Activated CD4-positive, alpha-beta memory T cell treated with anti-CD3 and anti-CD28 coated beads for 36 hours (primary cell): Measurements from ENCODE around the gene SBNO2. TPM values are rescaled to one million over a fixed set of nuclear protein-coding genes. Genes with fewer than 3 reads are reported as not detected.

Experiments used
- CTCF ChIA-PET: fragments of 350-600 bp; sonication (Branson Sonifier 250); formaldehyde crosslinking; loops from one replicate; lab custom pipeline; 2021; ENCODE audit warnings: antibody characterized with exemption, inconsistent platforms; lab: Charles Lee
- POLR2A ChIA-PET: fragments of 350-600 bp; sonication (Branson Sonifier 250); formaldehyde crosslinking; loops from one replicate; lab custom pipeline; 2021; ENCODE audit warnings: antibody characterized with exemption; lab: Charles Lee
- DNase-seq: peaks from one replicate; pipeline ENCODE4 v3.0.0-alpha.2; 2020
- H3K27ac Mint-ChIP-seq: one replicate; pipeline ENCODE4 v1.8.0; 2021; ENCODE audit warnings: mixed read lengths
- H3K27me3 Mint-ChIP-seq: one replicate; pipeline ENCODE4 v1.8.0; 2021; ENCODE audit warnings: mixed read lengths
- H3K36me3 Mint-ChIP-seq: one replicate; pipeline ENCODE4 v1.8.0; 2021; ENCODE audit warnings: mixed read lengths
- H3K4me1 Mint-ChIP-seq: one replicate; pipeline ENCODE4 v1.8.0; 2021; ENCODE audit warnings: low read depth, mixed read lengths
- H3K4me3 Mint-ChIP-seq: one replicate; pipeline ENCODE4 v1.8.0; 2021; ENCODE audit warnings: mild to moderate bottlenecking, mixed read lengths
- H3K9me3 Mint-ChIP-seq: one replicate; pipeline ENCODE4 v1.8.0; 2021; ENCODE audit warnings: mixed read lengths
- intact Hi-C: fragments of 100-400 bp; cut with micrococcal nuclease; formaldehyde crosslinking; loops from one replicate; pipeline ENCODE4 v1.15.1; 2023
- total RNA-seq, 2 experiments: library from RNA; stranded (reverse); gene quantifications; one replicate each; pipeline ENCODE4 v1.2.3, GENCODE V29; 2021

Gene SBNO2
- total RNA-seq, 2 experiments from 2014 or later: 96.9 to 110 TPM

DNA sequence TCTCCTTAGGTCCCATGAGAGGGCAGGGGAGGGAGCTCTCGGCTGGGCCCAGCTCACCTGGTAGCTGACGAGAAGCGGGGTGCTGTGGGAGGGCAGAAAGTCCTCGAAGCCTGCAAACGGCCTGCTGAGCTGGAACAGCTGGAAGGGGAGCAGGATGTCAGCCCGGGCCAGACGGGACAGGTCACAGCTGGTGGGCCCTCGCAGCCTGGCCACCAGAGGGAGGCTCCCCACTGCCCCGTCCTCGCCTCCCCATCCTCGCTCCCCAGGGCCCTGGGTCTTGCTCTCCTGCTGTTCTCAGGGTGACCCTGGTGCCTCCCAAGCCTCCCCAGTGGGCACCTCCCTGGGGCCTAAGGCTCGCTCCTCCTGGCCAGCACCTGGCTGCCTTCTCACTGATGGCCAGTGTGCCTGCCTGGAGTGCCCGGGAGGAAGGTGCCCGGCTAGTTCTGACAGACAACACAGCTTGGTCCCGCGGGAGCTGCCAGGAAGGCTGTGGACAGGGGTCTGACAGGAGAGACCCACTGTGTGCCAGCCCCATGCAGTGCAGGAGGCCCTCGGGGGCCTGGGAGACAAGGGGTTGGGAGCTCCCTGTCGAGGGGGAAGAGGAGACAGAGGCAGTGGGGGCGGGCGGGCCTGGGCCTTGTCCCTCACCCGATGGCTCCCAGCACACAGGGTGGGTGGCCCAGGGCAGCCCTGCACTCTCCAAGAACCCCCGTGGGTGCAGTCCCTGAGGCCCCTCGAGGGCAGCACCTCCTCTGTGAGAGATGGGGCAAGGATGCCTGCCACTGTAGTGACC, 50.0 kb downstream of the SBNO2 start:
- Mint-ChIP-seq H3K4me1 (peaks cover 13% of the 10 kb centered on the region), H3K4me3 (no peak overlapping the region), H3K27me3 (no peaks in the 10 kb centered on the region), H3K36me3 (peaks cover 35% of the 10 kb centered on the region), H3K9me3 (no peaks in the 10 kb centered on the region), H3K27ac (no peak overlapping the region)
- no peak for DNase-seq
- ChIA-PET CTCF (interaction anchor here (1.0 to 1.8 kb wide), 2 partner anchors 11 to 70 kb away, joined by 6 read pairs; no protein-coding TSS in a partner anchor), POLR2A (interaction anchor here (1.2 kb wide), 1 partner anchor 12 kb away, joined by 4 read pairs; no protein-coding TSS in a partner anchor)
- intact Hi-C loops: no loop called here

DNA sequence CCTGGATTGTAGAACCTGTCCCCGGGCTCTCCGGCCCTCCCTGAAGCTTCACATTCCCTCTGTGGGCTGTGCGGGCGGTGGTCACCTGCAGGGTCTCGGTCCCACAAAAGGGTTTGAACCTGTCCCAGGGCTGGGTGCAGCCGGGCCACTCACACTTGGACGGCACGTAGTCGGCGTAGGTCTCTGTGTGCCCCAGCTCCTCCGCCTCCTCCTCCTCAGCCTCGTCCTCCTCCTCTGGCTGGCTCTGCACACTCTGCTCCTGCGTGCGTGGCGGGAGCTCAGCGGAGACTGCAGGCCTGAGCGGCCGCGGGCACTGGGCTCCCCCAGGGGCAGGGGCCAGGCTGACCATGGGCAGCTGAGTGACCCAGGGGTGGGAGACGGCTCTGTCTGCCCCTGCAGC, 50.7 kb downstream of the SBNO2 start:
- Mint-ChIP-seq H3K9me3 (no peaks in the 10 kb centered on the region), H3K36me3 (peaks cover 42% of the 10 kb centered on the region), H3K4me1 (peaks cover 11% of the 10 kb centered on the region), H3K4me3 (no peak overlapping the region), H3K27me3 (no peaks in the 10 kb centered on the region), H3K27ac (no peak overlapping the region)
- intact Hi-C loops: no loop called here
- CTCF ChIA-PET: interaction anchor here (1.0 to 1.8 kb wide), 2 partner anchors 10 to 70 kb away, joined by 6 read pairs; no protein-coding TSS in a partner anchor
- no peak for DNase-seq
- POLR2A ChIA-PET: interaction anchor here (1.2 kb wide), 1 partner anchor 11 kb away, joined by 4 read pairs; no protein-coding TSS in a partner anchor

DNA sequence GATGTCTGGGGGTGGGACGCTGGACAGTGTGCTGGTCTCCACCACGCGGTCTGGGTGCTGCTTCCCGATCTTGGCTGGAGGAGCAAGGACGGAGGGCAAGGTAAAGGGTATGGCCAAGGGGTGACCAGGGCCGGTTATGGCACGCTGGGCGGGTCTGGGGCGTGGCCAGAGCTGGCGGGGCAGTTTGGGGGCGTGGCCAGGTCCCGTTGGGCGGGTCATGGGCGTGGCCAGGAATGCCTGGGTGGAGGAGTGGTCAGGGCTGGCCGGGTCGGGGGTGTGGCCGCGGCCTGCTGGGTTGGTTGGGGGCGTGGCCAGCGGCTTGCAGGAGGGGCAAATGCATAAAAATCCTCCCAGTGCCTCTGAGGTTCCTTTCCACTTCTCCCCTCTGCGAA, 51.1 kb downstream of the SBNO2 start:
- DNase-seq: peak; percentile 80
- Mint-ChIP-seq H3K9me3 (no peaks in the 10 kb centered on the region), H3K36me3 (peaks cover 45% of the 10 kb centered on the region), H3K27me3 (no peaks in the 10 kb centered on the region), H3K4me3 (no peak overlapping the region), H3K27ac (peak overlapping the region; percentile 76), H3K4me1 (peaks cover 11% of the 10 kb centered on the region)
- intact Hi-C loops: no loop called here
- POLR2A ChIA-PET: interaction anchor here (1.2 kb wide), 1 partner anchor 11 kb away, joined by 4 read pairs; no protein-coding TSS in a partner anchor
- CTCF ChIA-PET: interaction anchor here (1.8 kb wide), 1 partner anchor 10 kb away, joined by 6 read pairs; no protein-coding TSS in a partner anchor

DNA sequence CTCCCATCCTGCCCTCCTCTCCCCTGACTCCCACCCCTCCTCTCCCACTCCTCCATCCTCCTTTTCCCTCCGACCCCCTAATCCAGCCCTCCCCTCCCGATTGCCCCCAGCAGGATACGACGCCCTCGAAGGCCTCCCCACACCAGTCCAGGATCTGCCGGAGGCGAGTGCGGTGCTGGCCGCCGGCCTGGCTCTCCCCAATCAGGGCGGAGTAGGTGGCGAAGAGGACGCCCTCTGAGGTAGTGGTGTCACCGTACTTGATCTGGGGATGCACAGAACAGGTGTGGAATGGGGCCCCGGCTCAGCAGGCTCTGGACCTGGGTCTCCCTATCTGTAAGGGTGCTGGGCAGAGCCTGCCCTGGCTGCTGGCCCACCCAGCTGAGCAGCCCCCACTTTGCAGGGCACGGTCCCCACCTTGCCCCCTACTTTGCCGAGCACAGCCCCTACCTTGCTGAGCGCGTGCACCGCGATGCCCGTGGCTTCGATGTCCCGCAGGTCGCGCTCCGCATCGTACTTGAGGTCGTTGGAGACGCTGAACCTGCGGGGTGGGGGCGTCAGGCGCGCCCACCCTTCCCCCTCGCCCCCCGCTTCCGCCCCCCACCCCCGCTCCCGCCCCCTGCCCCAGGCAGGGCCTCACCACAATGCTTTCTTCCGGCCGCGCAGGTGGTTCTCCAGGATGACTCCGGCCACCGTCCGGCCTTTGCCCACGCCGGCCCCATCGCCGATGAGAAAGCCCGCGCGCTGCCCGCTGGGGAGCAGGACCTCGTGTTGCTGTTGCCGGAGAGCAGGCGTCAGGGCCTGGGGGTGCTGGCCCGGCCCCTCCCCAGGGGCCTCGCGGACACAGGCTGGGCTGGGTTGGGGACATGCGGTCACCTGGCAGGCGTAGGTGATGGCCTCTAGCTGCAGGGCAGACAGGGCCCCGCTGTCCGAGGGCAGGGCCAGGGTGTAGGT, 51.8 kb downstream of the SBNO2 start:
- peaks cover 40% of the 10 kb centered on the region for H3K36me3 Mint-ChIP-seq
- CTCF ChIA-PET: no interaction called here

GRCh38 chr19:1121395-1121794, 52.7 kb downstream of the SBNO2 start:
- Mint-ChIP-seq H3K4me1 (peaks cover 2% of the 10 kb centered on the region), H3K9me3 (no peaks in the 10 kb centered on the region), H3K4me3 (no peak overlapping the region), H3K27ac (peak overlapping the region; percentile 1), H3K27me3 (no peaks in the 10 kb centered on the region), H3K36me3 (peaks cover 37% of the 10 kb centered on the region)
- intact Hi-C loops: no loop called here
- CTCF ChIA-PET: no interaction called here
- POLR2A ChIA-PET: no interaction called here
- DNase-seq: no peak

More for the DNA sequence above, 51.8 kb downstream of the SBNO2 start:
- Mint-ChIP-seq H3K27ac (peak overlapping the region; percentile 76), H3K27me3 (no peaks in the 10 kb centered on the region), H3K4me3 (no peak overlapping the region), H3K4me1 (peaks cover 9% of the 10 kb centered on the region), H3K9me3 (no peaks in the 10 kb centered on the region)
- DNase-seq: no peak
- POLR2A ChIA-PET: no interaction called here
- intact Hi-C loops: no loop called here

- intact Hi-C loops: no loop called here
- Mint-ChIP-seq H3K27ac (no peak overlapping the region), H3K4me3 (no peak overlapping the region), H3K9me3 (no peaks in the 10 kb centered on the region), H3K4me1 (peaks cover 2% of the 10 kb centered on the region), H3K36me3 (peaks cover 32% of the 10 kb centered on the region), H3K27me3 (no peaks in the 10 kb centered on the region)
- ChIA-PET POLR2A (no interaction called here), CTCF (no interaction called here)
- no peak for DNase-seq
Measured at GRCh38 chr19:1119475-1120217, 54.4 kb downstream of the SBNO2 start.

- DNase-seq: no peak
- Mint-ChIP-seq H3K36me3 (peaks cover 32% of the 10 kb centered on the region), H3K4me1 (peaks cover 2% of the 10 kb centered on the region), H3K27me3 (no peaks in the 10 kb centered on the region), H3K27ac (no peak overlapping the region), H3K9me3 (no peaks in the 10 kb centered on the region), H3K4me3 (no peak overlapping the region)
- ChIA-PET CTCF (no interaction called here), POLR2A (no interaction called here)
- intact Hi-C loops: no loop called here
Measured at GRCh38 chr19:1118999-1119398, 55.1 kb downstream of the SBNO2 start.

- H3K27ac Mint-ChIP-seq: peak overlapping the region; percentile 23
- no peaks in the 10 kb centered on the region for H3K27me3 Mint-ChIP-seq
- POLR2A ChIA-PET: no interaction called here
- peaks cover 34% of the 10 kb centered on the region for H3K36me3 Mint-ChIP-seq
- peaks cover 2% of the 10 kb centered on the region for H3K4me1 Mint-ChIP-seq
- CTCF ChIA-PET: interaction anchor here (1.4 kb wide), 1 partner anchor 13 kb away, joined by 3 read pairs; no protein-coding TSS in a partner anchor
- H3K9me3 Mint-ChIP-seq: no peaks in the 10 kb centered on the region
- intact Hi-C loops: no loop called here
- H3K4me3 Mint-ChIP-seq: no peak overlapping the region
- no peak for DNase-seq
Measured at GRCh38 chr19:1117654-1118053, 56.4 kb downstream of the SBNO2 start.

DNA sequence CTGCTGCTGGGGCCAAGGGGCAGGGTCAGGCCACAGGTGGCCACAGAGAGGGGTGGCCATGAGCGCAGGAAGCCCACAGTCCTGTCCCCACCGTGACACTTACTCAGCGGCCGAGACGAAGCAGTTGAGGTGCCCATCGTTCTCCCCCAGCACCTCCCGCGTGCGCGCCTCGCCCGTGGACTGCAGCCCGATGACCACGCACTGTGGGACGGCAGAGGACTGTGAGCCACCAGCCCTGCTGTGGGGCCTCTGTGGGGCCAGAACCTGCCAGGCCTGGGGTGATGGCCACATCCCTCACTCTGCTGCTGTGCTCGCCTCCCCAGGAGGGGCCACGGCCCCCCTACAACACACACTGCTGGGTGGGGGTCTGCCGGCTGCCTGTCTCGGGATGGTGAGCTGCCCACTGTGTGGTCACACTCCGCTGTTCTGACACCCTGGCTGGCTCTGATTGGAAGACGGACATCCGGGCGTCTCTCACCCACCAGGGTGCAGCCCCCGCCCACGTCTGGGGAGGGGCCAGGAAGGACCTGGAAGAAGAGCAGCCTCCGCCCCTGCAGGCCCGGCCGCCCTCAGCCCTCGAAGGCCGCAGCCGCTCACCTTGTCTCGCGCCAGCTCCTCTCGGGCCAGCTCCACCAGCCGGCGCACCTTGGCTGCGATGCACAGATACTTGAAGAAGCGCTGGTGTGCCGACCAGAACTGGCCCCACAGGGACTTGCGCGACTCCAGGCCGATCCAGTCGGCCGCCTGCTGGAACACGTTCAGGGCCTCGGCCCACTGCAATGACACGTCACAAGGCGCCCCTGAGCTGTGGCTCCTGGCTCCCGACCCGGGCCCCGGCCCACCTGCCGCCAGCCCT, 57.1 kb downstream of the SBNO2 start:
- Mint-ChIP-seq H3K4me3 (no peak overlapping the region), H3K9me3 (no peaks in the 10 kb centered on the region), H3K4me1 (peaks cover 2% of the 10 kb centered on the region), H3K27me3 (no peaks in the 10 kb centered on the region), H3K27ac (no peak overlapping the region), H3K36me3 (peaks cover 34% of the 10 kb centered on the region)
- CTCF ChIA-PET: interaction anchor here (1.4 kb wide), 1 partner anchor 14 kb away, joined by 3 read pairs; no protein-coding TSS in a partner anchor
- POLR2A ChIA-PET: interaction anchor here (0.6 kb wide), 1 partner anchor 40 kb away, joined by 3 read pairs; no protein-coding TSS in a partner anchor
- no peak for DNase-seq
- intact Hi-C loops: no loop called here

- Mint-ChIP-seq H3K9me3 (no peaks in the 10 kb centered on the region), H3K4me1 (peaks cover 2% of the 10 kb centered on the region), H3K27ac (no peak overlapping the region), H3K27me3 (no peaks in the 10 kb centered on the region), H3K4me3 (no peak overlapping the region), H3K36me3 (peaks cover 26% of the 10 kb centered on the region)
- no peak for DNase-seq
- CTCF ChIA-PET: no interaction called here
- intact Hi-C loops: no loop called here
- POLR2A ChIA-PET: no interaction called here
Measured at GRCh38 chr19:1115646-1116420, 58.2 kb downstream of the SBNO2 start.
